ENCODE measurements around the gene PM20D1. TPM values are rescaled to one million over a fixed set of nuclear protein-coding genes. Genes with fewer than 3 reads are reported as not detected.
"Not testable (repeated sequence)": the region's sequence is repeated elsewhere in the genome, so short reads cannot be mapped to it uniquely, and the experiment has no call there.

Gene PM20D1
- total and polyA plus RNA-seq, 12 donors, result 0.12 to 1.9 (median 0.66) TPM

- 81 to 83% methylated on average over 2 of the region's 2 CpGs for WGBS, 2 donors
- Histone ChIP-seq H3K36me3 (no peaks in the 10 kb centered on the region), H3K4me1 (no peaks in the 10 kb centered on the region), H3K4me3 (no peak overlapping the region), H3K27me3 (no peaks in the 10 kb centered on the region), H3K9me3 (peaks cover 0 to 6% (median 0%) of the 10 kb centered on the region in 11 donors), H3K27ac (no peak overlapping the region)
- ATAC-seq, result no peak
- TF ChIP-seq CTCF (IDR thresholded peaks at IDR 0.05), result no peak
- intact Hi-C loops (cut with DNase I), result no loop called here
- DNase-seq, result no peak
Measured at GRCh38 chr1:205870236-205870635, 20.3 kb upstream of the PM20D1 start.

- no peak for DNase-seq
- Histone ChIP-seq H3K27me3 (no peaks in the 10 kb centered on the region), H3K4me1 (peaks cover 0 to 7% (median 0%) of the 10 kb centered on the region in 9 donors), H3K9me3 (peaks cover 0 to 7% (median 0%) of the 10 kb centered on the region in 11 donors), H3K27ac (no peak overlapping the region), H3K36me3 (no peaks in the 10 kb centered on the region), H3K4me3 (no peak overlapping the region)
- no peak for ATAC-seq
- 97 to 98% methylated on average over 2 of the region's 2 CpGs for WGBS, 2 donors
- intact Hi-C loops (cut with DNase I), result no loop called here
- no peak for TF ChIP-seq CTCF (IDR thresholded peaks at IDR 0.05)
Measured at GRCh38 chr1:205861540-205861939, 11.6 kb upstream of the PM20D1 start.

GRCh38 chr1:205858141-205858961 lies 8.4 kb upstream of the PM20D1 start:
- no peak overlapping the region for H3K4me3 ChIP-seq
- TF ChIP-seq CTCF (IDR thresholded peaks at IDR 0.05), result peak in 2 of 9 donors; percentile 30 to 35
- WGBS, 2 donors, result 61 to 63% methylated on average over 6 of the region's 6 CpGs

GRCh38 chr1:205857501-205857900 lies 7.6 kb upstream of the PM20D1 start:
- H3K9me3 ChIP-seq, result peaks cover 0 to 20% (median 4%) of the 10 kb centered on the region in 11 donors
- DNase-seq; H3K27ac ChIP-seq; H3K36me3 ChIP-seq; H3K4me1 ChIP-seq; H3K4me3 ChIP-seq; intact Hi-C loops (cut with DNase I); ATAC-seq; H3K27me3 ChIP-seq: not testable (repeated sequence)
- WGBS, 2 donors, result 79 to 83% methylated on average over 2 of the region's 2 CpGs

More at GRCh38 chr1:205858141-205858961, 8.4 kb upstream of the PM20D1 start:
- H3K4me1 ChIP-seq, result no peaks in the 10 kb centered on the region
- intact Hi-C loops (cut with DNase I), result no loop called here
- no peaks in the 10 kb centered on the region for H3K27me3 ChIP-seq
- ATAC-seq (no peak), DNase-seq (no peak)
- H3K36me3 ChIP-seq, result no peaks in the 10 kb centered on the region
- no peak overlapping the region for H3K27ac ChIP-seq
- peaks cover 0 to 14% (median 0%) of the 10 kb centered on the region in 11 donors for H3K9me3 ChIP-seq

GRCh38 chr1:205856433-205856832 lies 6.5 kb upstream of the PM20D1 start:
- DNase-seq (no peak), ATAC-seq (no peak)
- Histone ChIP-seq H3K4me3 (no peak overlapping the region), H3K4me1 (no peaks in the 10 kb centered on the region), H3K27me3 (no peaks in the 10 kb centered on the region), H3K9me3 (peaks cover 0 to 20% (median 4%) of the 10 kb centered on the region in 11 donors), H3K27ac (no peak overlapping the region), H3K36me3 (no peaks in the 10 kb centered on the region)
- intact Hi-C loops (cut with DNase I), result no loop called here
- no peak for TF ChIP-seq CTCF (IDR thresholded peaks at IDR 0.05)
